Fibroblast of skin of left quadriceps (primary cell): ENCODE measurements around the gene MACROD2.
A peak's percentile ranks its signal among the peaks of the same experiment; 100 is the strongest.

Source experiments
- DNase-seq, 2 experiments: peaks; one replicate each; pipeline ENCODE4 v3.0.0-alpha.2; 2013; ENCODE audit warnings: low read depth in 2 of 2

The MACROD2 gene

GRCh38 chr20:14525426-14525825, 530.1 kb downstream of the MACROD2 start:
- no peak for DNase-seq

DNA sequence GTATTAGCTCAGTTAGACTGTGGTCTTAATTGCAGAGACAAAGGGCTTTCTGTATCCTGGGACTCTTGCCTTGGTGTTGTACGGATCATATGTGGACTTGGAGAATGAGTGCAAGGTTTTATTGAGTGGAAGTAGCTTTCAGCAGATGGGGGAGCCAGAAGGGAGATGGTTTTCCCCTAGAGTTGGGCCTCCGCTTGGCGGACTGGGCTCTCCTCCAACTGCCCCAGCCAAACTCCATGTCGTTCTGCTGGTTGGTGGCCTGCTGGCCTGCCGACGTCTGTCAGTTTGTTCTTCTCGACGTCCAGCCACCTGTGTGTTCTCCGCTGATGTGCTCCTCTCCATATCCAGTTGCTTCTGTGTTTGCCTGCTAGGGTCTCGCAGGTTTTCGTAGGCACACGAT, 531.6 kb downstream of the MACROD2 start:
- no peak for DNase-seq

DNA sequence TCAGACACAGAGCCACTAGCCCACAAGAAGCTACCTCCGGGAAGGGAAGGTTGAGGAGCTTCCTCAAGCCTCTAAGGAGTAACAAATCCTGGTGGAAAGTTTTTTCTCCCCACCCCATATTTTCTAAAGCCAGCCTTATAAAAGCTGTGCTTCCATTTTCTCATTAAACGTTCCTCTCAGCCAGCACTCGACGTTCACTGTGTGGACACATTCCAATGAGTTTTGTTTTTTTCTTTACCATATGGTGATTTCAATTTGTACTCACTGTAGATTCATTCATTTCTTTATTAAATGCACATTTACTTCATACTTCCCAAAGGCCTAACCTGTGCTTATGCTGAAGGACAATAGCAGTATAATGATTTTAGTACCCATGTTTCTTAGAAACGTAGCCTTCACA, 536.5 kb downstream of the MACROD2 start:
- DNase-seq = no peak

DNA sequence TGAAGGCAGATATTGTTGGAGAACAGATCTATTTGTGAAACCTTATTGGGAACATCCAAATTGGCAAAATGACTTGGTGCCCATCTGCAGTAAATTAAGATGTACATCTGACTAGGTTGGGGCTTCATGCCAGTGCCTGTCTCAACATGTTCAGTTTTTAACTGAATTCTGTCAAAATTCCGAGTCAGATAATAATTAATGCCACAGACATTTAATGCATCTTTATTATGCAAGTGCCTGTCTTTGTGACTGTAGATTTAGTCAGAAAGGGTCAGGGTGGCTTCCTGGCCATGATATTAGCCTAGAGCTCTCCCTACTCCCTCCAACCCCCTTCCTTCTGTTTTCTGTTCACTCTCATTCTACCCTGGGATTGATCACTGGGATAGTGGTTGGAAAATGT, 541.4 kb downstream of the MACROD2 start:
- DNase-seq = no peak

GRCh38 chr20:14538433-14538832, 543.1 kb downstream of the MACROD2 start:
- DNase-seq = no peak

- no peak for DNase-seq
Measured at GRCh38 chr20:14543040-14543439, 547.7 kb downstream of the MACROD2 start.

- no peak for DNase-seq
Measured at GRCh38 chr20:14544688-14545087, 549.4 kb downstream of the MACROD2 start.

- DNase-seq = no peak
Measured at GRCh38 chr20:14550655-14551054, 555.3 kb downstream of the MACROD2 start.

- peak in 1 of 2 experiments; percentile 19 for DNase-seq
Measured at GRCh38 chr20:14553774-14554534, 558.6 kb downstream of the MACROD2 start.

GRCh38 chr20:14555676-14556075, 560.4 kb downstream of the MACROD2 start:
- no peak for DNase-seq

GRCh38 chr20:14556206-14556605, 560.9 kb downstream of the MACROD2 start:
- no peak for DNase-seq

GRCh38 chr20:14559612-14560011, 564.3 kb downstream of the MACROD2 start:
- no peak for DNase-seq

DNA sequence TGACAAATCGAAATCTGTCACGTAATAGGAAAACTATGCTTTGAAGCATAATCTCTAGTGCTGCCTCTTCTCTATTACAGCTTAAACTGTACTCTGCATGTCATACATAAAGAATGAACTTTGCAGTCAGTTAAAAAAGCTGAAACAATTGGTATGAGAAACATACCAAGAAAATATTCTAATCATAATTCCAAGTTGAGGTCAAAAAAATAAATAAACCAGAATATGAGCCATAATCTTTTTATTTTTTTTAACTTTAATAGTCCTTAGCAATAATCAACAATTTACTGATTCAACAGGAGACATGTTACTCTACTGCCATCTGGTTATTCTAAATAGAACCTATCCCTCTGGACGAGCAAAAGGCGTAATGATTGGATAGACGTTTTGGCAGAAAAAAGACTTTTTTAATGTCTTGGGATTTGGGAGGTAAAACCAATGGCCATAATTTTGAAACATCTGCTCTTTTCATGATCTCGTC, 566.5 kb downstream of the MACROD2 start:
- DNase-seq = peak; percentile 45 to 61

DNA sequence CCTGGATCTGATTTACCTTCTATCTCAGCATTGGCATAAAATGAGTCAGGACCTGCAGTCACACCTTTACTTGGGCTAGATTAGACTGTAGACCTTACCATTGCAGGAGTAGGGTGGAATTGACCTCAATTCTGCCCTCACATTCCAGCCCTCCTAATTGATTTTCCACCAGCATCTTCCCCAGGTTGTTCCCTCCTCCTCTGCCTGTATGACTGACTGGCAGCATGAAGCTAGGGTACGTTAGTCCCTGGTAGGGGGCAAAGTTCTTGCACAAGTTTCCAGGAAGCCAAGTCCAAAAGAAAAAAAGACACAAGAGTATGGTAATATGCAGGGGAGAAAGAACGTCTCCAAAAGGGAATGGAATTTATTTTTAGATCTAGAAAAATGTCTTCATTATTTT, 567.7 kb downstream of the MACROD2 start:
- DNase-seq = no peak

GRCh38 chr20:14566505-14566904, 571.2 kb downstream of the MACROD2 start:
- DNase-seq = peak; percentile 94

DNA sequence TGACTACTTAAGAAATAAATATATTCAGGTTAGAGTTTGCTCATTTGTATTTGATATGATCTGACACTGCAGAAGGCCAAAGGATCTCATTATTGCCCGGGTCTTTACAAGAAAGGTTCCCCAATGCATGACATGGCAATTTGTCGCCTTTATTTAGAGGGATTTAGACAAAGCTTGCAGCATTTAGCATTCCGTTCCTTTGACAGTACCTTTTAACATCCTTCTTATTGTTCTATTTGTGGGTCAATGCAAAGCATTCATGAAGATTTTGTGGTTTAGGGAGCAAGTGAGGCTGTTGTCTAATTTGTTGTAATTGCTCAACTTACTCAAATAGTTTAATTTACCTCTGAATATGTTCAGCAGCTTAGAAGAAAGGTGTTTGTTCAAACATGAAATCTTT, 572.9 kb downstream of the MACROD2 start:
- peak in 1 of 2 experiments; percentile 20 for DNase-seq

DNA sequence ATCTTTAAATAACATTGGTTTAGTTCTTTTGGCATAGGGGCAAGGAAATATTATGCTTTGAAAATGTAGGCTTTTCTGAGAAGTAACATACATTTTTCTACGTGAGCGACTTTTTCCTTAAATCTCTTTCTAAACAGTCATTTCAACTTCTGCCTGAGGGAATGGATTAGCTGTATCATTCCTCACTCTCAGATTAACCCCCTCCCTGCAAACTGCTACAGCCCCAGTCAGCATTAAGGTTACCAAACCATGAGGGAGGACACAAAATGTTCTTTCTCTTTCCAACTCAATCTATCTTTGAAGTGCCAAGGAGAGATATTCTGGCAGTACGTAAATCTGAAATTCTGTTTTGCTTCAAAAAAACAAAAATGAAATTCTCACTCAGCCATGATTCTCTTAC, 573.4 kb downstream of the MACROD2 start:
- no peak for DNase-seq

DNA sequence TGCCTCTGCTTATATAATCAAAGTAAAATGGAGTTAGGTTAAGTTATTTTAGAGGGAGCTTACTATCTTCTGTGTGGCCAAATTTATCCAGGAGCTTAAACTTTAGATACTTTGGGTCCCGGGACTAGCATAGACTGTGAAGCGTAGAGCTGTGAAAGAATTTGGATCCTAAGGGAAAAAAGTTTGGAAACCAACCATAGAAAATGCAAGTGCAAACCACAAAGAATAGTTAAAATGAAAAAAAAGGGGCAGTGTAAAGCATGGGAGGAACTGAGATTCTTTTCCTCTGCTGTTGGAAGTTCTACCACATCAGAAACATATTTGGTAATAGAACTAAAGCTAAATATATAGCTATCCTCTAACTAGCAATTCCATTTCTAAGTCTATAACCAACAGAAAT, 574.3 kb downstream of the MACROD2 start:
- peak in 1 of 2 experiments; percentile 26 for DNase-seq

DNA sequence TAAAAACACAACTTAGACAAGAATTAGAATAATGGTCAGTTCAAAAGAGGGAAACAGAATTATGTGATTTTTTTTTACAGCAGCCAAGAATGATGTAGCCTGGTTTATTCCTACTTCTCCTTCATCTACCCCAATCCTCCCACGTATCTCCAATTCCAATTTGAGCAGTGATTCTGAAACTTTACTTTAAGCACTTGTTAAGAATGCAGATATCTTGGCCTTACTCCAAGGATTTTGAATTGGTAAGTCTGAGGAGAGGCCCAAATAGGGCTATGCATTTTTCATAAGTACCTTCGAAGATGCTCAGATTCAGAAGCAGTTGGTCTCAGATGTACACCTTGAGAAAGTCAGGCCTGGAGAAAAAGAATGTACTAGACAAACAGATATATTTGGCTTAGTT, 575.5 kb downstream of the MACROD2 start:
- DNase-seq = no peak

GRCh38 chr20:14573676-14574075, 578.4 kb downstream of the MACROD2 start:
- no peak for DNase-seq

- DNase-seq = no peak
Measured at GRCh38 chr20:14576196-14576877, 581.0 kb downstream of the MACROD2 start.

DNA sequence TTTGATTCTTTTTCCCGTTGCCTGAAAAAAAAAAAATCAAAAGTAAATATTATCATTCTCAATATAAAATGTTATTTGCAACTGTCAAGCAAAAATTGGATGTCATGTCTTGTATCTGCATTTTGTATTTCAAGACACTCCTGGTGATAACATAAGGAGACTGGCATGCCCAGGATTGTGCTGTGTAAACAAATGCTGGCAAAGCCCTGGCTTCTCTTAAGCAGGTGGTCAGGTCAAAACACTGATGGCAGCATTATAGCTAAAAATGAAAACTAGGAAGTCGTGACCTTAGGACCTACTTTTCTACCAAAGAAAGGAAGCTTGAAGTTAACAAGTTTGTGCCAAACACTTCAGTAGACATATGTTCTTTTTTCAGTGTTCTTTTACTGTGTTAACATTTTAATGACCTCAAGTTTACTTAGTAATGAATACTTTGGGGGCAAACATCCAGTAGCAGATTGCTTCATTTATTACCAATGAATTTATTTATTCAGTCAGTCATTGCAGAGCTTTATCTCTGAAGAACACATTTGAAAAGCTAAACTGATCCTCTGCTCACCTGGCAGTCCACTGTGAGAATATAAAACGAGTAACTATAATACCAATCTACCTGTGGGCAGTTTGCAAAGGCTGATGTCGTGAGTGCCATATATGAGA, 585.2 kb downstream of the MACROD2 start:
- DNase-seq = no peak

DNA sequence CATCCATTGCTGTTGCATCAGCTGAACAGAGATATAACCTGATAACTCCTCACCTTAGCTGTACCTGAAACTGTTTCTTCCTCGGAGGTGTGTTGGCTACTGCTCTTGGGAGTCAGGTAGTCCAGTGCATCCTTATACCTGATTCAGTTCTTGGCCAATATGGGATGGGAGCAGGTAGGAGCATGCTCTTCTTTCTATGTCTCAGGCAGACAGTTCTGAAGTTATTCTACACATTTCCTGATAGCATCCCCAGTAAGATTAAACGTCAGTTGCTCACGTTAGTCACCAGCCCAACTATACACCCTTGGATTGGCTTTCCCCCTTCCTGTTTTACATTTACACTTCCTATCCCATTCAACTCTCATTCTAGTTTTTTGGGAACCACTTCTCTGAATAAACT, 586.4 kb downstream of the MACROD2 start:
- DNase-seq = no peak
